ENCODE data around the gene RUFY1.
A peak's percentile ranks its signal among the peaks of the same experiment; 100 is the strongest.
"Not testable (repeated sequence)": the region's sequence is repeated elsewhere in the genome, so short reads cannot be mapped to it uniquely, and the experiment has no call there.

RUFY1 gene

DNA sequence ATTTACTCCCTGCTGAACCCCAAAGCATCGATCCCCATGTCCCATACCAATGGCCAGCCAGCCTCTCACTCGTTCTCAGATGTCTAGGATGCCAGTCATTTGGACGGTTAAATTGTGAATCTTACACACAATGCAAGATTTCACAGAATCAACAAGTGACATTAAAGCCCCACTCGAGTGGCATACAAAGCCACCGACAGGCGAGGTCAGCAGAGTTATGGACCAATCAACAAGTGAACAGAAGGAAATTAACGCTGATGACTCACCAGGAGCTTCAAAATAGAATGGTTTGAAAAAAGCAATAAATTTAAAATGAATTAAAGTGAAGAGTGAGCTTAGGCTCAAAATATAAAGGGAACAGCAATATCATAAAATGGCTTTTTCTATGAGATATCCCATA is 8.2 kb upstream of the RUFY1 start:
- DNase-seq (ENCODE audit: low read depth in 2 of 2) = no peak

DNA sequence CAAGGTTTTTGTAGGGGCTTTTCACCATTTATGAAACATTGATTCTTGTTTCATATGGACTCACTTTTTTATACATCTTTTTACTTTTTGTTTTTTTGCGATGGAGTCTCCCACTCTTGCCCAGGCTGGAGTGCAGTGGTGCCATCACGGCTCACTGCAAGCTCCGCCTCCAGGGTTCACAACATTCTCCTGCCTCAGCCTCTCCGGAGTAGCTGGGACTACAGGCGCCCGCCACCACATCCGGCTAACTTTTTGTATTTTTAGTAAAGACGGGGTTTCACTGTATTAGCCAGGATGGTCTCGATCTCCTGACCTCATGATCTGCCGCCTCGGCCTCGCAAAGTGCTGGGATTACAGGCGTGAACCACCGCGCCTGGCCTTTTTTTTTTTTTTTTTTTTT is 7.1 kb upstream of the RUFY1 start:
- not testable (repeated sequence) for DNase-seq (ENCODE audit: low read depth in 2 of 2)

DNA sequence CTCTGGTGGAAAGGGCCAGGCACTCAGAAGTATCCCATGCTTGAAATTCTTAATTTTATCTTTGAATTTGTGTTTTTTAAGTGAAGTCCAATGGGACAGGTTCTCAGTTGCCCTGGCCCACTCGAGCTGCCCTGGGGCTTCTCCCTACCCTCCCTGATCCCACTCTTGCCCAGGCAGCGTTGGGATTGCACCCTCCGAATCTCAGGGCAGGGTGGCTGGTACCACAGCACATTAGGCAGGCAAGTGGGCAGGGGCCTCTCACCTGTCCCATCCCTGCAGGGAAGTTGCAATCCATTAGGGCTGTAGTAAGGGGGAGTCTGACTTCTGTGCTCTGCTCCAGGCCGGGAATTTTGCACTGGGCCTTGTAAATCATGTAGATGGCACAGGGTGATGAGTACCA is 2.7 kb downstream of the RUFY1 start:
- DNase-seq (ENCODE audit: low read depth in 2 of 2) = no peak

DNA sequence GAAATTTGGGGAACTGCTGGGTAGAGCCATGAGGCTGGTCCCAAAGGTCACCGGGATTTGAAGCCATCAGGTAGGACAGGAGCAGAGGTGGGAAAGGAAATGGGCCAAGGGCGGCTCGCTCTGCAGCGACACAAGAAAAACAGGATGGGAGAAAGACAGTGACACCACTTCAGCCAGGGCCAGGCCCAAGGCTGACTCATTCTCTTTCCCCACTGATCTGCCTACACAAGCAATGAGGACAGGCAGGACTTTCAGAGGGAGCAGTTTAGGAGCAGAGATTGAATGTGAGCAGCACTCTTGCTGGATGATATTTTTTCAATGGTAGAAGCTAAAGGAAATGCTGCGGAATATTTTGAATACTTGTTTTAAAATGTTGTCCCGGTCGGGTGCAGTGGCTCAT is 3.5 kb downstream of the RUFY1 start:
- no peak for DNase-seq (ENCODE audit: low read depth in 2 of 2)

DNA sequence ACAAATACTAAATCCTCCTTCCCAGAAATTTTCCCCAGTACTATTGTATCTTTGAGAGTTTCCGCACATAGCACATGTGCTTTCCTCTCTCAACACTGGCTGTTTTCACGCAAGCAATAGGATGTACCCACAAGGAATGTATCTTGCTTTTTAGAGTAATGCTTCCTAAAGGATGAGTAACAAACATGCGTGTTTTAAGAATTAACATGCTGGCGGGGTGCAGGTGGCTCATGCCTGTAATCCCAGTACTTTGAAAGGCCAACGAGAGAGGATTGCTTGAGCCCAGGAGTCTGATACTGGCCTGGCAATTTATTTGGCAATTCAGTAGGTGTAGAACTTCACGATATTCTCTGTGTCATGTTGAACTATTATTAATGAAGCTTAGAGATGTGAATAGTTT is 4.6 kb downstream of the RUFY1 start:
- no peak for DNase-seq (ENCODE audit: low read depth in 2 of 2)

DNA sequence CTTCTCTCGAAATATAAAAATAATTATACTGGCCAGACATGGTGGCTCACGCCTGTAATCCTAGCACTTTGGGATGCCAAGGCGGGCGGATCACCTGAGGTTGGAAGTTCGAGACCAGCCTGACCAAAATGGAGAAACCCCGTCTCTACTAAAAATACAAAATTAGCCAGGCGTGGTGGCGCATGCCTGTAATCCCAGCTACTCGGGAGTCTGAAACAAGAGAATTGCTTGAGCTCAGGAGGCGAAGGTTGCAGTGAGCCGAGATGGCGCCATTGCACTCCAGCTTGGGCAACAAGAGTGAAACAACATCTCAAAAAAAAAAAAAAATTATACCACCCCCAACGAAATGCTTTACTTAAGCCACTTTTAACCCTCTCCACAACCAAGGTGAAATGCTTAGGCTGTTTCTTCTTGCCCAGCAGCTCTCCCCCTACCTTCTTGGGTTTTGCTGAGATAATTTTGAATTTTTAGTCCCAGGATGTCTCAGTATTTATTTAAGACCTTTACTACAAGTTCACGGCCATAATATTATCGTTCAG is 8.0 kb downstream of the RUFY1 start:
- not testable (repeated sequence) for DNase-seq (ENCODE audit: low read depth in 2 of 2)

DNA sequence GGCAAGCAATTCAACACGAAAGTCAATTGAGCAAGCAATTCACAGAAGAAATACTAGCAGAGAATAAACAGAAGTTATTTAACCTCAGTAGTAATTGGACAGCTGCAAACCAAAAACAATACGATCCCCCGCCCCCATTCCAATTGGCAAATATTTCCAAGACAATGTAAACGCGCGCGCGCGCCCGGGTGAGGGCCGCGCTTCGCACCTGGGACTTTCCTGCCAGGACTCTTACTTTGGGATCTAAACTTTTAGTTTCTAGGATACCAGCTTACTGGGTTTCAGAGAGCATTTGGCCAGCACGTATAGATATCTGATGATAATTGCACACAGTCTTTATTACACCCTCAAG is 8.6 kb downstream of the RUFY1 start:
- DNase-seq (ENCODE audit: low read depth in 2 of 2) = no peak

DNA sequence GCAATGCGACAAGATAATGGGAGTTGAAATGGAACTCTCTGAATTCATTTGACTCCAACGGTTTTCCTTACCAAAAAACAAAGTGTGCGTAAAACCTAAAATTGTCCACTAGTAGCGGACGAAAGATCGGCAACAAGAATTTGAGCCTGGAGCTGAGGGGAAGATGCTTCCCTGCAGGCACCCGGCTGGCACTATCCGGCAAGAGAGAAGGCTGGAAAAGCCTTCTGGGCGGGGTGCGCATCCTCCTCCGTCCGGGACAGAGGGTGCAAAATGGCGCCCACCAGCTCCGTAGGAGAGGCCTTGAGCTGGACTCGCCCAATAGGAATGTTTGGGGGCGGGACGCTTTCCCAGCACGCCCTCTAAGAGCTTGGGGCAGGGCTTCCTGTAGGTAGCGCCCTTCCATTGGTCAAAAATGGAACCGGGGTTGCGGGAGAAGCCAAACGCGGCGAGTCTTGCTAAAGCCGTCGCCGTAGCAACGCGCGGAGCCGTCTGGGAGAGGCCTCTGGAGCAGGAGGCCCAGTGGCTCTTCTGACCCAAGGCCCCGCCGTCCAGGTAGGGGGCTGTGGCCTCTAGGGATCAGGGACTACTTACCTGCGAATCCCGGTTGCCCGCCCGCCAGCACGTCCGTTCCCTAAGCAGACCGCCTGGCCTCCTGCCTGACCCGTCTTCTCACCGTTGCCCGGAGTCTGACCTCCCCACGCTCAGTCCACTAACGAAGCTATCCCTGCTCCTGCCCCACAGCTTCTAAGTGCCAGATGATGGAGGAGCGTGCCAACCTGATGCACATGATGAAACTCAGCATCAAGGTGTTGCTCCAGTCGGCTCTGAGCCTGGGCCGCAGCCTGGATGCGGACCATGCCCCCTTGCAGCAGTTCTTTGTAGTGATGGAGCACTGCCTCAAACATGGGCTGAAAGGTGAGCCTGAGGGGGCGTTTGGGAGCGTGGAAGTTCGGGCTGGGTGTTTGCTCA is 9.2 kb downstream of the RUFY1 start:
- DNase-seq (ENCODE audit: low read depth in 2 of 2) = peak; percentile 50 to 77

DNA sequence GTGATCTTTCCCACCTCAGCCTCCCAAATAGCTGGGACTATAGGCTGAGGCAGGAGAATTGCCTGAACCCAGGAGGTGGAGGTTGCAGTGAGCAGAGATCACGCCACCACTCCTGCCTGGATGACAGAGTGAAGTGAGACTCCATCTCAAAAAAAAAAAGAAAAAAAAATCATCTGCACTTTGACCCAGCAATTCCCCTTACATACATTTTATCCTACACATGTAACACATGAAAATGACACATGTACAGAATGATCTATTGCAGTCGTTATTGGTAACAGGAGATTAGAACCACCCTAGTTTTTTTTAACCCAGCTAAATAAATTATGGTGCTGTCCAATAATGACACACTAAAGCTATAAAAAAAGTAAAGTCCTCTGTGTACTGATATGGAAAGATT is 14.2 kb downstream of the RUFY1 start:
- no peak for DNase-seq (ENCODE audit: low read depth in 2 of 2)

DNA sequence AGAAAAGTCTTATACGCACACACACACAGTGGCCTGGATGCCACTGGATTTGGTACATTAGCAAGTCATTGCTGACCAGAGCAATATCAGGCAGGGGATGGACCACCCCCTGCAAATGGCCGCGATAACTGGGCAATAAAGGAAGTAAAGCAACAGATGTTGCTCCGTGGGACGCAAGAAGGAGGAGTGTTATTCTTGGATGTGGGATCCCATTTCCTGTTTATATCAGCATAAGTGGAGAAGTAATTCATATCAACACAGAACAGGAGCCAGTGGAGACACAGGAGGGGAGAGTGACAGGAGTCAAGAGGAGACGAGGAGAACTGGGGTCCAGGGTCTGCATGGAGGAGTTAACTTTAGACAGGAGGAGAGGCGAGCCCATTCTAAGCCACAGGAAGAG is 18.4 kb downstream of the RUFY1 start:
- no peak for DNase-seq (ENCODE audit: low read depth in 2 of 2)

DNA sequence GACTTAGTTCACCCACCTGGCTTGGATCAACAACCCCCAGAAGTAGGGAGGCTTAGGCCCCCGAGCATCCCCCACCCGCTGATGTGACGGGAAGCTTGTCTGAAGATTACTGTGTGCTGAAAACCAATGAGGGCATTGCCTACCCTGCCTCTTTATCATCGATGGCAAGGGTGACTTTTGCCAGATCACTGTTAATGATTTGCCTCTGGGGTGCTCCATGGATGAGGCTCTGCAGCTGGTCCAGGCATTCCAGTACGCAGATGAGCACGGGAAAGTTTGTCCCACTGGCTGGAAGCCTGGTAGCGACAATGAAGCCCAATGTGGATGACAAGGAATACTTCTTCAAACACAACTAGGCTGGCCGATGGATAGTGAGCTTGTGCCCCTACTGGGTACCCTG is 22.0 kb downstream of the RUFY1 start:
- no peak for DNase-seq (ENCODE audit: low read depth in 2 of 2)

DNA sequence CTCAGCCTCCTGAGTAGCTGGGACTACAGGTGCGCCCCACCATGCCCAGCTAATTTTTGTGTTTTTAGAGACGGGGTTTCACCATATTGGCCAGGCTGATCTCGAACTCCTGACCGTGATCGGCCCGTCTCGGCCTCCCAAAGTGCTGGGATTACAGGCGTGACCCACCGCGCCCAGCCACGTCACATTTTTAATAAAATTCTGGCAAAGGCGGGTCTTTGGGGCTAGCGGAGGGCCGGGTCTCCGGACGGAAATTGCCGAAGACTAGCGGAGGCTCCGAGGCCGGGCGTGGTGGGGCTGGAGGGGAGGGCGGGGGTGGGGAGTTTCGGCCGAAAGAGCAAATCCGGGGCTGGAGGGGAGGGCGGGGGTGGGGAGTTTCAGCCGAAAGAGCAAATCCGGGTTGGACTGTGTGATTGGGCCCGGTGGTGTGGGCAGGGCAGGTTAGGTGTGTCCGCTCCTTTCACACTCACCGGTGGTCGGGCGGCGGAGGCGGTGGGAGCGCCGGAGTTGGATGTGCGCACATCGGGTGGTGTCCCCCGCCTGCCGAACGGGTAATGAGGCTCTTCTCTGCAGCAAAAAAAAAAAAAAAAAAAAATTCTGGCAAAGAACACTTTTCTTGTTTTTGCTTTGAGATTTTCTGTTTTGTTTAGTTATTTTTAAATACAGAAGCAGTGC is 27.1 kb downstream of the RUFY1 start:
- DNase-seq (ENCODE audit: low read depth in 2 of 2) = no peak

DNA sequence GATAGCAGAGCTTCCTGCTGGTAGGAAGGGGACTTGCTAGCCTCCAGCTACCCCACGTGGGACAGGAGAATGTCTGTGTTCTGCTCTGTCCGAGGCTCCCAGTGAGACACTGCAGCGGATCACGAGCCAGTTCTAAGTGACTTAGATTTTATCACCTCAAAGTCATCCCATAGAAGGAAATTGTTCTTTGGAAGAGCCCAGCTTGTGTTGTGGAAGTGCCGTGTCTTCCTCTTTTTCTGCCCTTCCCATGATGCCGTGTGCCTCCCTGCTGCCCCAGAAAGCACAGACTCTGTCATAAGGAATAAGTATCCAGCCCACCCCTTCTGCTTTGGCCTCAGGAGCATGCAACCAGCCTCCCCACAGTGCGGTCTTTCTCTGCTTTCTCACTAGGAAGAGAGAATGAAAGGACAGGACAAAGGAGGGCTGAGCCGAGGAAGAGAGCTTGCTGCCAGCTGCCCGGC is 35.6 kb downstream of the RUFY1 start:
- DNase-seq (ENCODE audit: low read depth in 2 of 2) = no peak

DNA sequence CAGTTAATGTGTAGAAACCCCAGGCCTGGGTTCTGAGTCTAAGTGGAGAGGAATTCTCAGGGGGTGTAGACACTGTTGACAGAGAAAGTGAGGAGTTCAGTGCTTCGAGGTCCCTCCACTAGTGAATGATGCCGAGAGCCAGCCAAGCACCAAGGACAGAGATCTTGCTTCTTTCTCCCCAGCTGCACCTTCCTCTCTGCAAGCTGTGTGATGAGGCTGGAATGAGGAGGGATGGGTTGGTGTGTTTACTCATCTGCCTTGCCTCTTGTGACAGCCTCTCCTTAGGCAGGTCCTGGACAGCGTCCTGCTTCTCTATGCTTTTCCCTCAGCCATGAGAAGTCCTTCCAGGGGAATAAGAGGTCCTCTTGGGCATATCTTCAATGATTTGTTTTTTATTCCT is 37.8 kb downstream of the RUFY1 start:
- DNase-seq (ENCODE audit: low read depth in 2 of 2) = no peak

DNA sequence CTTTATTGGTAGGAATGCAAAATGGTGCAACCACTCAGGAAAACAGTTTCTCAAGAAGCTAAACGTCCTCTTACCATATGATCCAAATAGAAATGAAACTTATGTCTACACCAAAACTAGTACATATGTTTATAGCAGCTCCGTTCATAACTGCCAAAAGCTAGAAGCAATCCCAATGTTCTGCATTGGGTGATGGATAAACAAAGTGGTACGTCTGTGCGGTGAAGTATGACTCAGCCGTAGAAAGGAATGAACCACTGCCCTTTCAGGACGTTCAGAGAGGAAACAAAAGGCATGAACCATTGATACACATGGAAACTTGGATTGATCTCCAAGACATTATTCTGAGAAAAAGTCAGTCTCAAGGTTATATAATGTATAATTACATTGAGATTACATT is 45.6 kb downstream of the RUFY1 start:
- DNase-seq (ENCODE audit: low read depth in 2 of 2) = no peak

DNA sequence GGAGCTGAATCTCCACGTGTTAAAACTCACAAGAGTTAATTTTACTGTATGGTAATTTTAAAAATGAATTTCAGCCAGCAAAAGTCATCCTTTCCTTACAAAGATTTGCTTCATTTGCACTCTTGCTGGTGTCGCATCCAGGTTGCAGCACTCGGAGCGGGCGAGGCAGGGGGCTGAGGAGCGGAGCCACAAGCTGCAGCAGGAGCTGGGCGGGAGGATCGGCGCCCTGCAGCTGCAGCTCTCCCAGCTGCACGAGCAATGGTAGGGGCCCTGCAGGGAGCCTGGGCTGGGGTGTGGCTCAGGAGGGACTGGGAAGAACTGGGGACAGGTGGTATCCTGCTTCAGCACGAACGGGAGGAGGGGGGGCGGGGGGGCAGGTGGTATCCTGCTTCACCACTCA is 46.1 kb downstream of the RUFY1 start:
- DNase-seq (ENCODE audit: low read depth in 2 of 2) = no peak

DNA sequence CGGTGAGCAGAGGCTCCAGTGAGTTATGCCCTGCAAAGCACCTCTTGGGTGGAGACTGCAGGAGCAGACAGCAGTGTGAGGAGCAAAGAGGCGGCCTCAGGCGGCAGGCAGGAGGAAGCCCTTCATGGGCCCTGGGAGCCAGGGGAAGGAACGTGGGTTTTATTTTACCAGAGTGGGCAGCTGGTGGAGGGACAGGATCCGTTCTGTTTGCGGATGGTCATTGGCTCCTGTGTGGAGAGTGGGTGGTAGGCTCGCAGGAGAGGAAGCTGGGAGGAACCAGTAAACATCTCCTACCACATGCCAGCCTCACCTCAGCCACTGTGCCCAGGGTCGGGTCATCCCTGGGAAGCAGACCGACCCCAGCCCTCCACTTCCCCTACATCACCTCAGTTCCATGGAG is 48.7 kb downstream of the RUFY1 start:
- DNase-seq (ENCODE audit: low read depth in 2 of 2) = no peak

DNA sequence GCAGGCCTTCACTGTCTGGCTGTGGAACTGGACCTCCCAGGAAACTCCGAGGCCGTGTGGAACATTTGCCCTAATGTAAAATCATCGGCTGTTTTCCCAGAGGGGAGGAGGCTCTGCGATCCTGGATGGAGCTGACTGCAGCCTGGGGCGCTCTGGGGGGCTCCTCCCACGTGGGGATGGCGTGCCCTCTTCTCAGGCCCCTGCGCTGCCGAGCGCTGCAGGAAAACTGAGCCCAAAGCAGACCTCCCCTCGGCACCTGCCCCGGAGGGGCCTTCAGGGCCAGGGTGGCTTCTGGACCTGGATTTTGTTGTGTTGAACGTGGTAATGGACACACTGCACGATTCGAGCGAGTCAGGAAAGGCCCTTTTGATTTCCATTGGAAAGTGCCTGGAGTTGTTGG is 49.2 kb downstream of the RUFY1 start:
- no peak for DNase-seq (ENCODE audit: low read depth in 2 of 2)

DNA sequence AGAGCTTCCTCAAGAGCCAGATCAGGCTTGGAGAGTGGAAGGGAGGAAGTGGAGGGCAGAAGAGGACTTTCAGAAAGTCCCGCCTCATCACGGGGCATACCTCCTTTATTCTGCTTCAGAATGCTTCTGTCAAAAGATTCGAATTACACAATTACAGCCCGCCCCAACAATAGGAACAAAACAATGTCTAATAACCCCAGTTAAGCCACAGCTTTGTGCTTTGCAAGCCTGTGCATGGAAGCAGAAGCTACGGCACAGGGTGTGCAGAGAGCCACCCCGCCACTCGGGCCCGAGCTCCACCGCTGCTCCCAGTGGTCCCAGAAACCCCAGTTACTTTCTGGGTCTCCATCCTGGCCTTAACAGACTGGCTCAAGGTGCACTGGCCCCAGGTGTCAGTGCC is 49.6 kb downstream of the RUFY1 start:
- DNase-seq (ENCODE audit: low read depth in 2 of 2) = no peak

DNA sequence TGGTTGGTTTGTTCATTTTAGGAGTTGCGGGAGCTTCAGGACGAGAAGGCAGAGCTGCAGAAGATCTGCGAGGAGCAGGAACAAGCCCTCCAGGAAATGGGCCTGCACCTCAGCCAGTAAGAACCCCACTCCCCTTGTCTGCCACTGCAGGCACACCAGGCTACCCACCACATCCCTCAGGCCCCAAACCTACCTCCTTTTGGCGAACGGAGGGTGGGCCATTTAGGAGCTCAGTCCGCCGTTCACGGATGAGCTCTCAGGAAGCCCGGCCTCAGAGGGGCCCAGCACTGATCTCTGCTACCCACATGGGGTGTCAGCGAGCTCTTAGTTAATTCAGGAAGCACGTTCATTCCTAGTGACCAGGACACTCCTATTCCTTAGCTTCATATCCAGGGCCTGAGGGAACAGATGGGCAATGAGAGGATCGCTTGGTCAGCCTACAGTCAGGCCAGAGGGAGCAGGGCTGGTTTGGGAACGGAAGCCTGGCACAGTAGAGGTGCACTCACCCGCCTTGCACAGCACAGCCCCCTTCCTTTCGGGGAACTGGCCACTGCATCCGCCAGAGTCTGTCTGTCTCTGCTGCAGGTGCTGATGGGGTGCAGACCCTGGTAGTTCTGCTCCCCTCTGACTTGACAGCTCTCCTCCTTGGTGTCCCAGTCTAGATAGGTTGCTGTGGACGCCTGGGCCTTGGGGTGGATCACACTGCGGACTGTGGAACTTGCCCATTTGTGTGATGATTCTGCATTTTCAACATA is 51.7 kb downstream of the RUFY1 start:
- DNase-seq (ENCODE audit: low read depth in 2 of 2) = no peak

DNA sequence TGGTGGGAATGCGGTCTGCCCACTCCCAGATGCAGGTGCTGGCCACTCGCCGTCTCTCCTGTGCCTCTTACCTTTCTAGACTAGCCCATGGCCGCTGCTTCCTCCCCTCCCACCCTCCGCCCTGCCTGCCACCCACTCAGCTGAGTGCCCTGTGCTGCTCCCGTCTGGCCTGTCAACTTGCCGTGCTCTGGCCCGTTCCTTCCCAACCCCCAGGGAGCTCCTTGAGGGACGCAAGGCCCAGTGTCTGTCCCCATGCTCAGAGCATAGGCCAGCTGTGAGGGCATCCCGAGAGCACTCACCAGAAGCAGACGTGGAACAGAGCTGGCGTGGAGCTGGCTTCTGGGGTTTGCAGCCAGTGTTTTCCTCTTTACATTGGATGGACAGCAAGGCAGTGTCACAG is 53.0 kb downstream of the RUFY1 start:
- DNase-seq (ENCODE audit: low read depth in 2 of 2) = no peak

All from stimulated activated CD4-positive, alpha-beta T cell treated with anti-CD3 and anti-CD28 coated beads, Interleukin-1b, Interleukin-23, amount 100 ng/mL, for 4 hours (primary cell).